ENCODE data around the gene MYNN. TPM values are rescaled to one million over a fixed set of nuclear protein-coding genes. Genes with fewer than 3 reads are reported as not detected.

The MYNN gene
- total and polyA plus RNA-seq, 8 donors = 4.0 to 9.1 (median 6.7) TPM

DNA sequence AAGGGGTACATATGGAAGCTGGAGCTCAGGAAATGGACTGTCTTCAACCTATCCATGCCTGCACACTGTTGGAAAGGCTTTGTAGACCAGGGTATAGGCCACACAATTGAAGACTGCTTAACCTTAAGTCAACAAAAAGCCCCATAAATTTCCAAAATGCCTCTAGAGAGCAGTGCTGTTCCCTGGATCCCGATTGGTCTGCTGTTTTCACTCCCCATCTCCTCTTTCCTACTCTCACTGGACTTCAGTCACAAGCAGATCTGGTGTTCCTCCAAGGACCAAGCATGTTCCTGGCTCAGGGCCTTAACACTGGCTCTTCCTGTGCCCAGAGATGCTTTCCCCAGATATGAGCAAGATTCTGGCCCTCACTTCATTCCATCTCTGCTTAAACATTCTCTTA, 62.3 kb downstream of the MYNN start:
- no peak overlapping the region for H3K27ac ChIP-seq
- H3K27me3 ChIP-seq = peaks cover 0 to 5% (median 0%) of the 10 kb centered on the region in 4 donors
- no peaks in the 10 kb centered on the region for H3K4me1 ChIP-seq
- DNase-seq (no peak), FAIRE-seq (no peak), ATAC-seq (no peak)
- no peaks in the 10 kb centered on the region for H3K36me3 ChIP-seq
- TF ChIP-seq, protein P1, sequence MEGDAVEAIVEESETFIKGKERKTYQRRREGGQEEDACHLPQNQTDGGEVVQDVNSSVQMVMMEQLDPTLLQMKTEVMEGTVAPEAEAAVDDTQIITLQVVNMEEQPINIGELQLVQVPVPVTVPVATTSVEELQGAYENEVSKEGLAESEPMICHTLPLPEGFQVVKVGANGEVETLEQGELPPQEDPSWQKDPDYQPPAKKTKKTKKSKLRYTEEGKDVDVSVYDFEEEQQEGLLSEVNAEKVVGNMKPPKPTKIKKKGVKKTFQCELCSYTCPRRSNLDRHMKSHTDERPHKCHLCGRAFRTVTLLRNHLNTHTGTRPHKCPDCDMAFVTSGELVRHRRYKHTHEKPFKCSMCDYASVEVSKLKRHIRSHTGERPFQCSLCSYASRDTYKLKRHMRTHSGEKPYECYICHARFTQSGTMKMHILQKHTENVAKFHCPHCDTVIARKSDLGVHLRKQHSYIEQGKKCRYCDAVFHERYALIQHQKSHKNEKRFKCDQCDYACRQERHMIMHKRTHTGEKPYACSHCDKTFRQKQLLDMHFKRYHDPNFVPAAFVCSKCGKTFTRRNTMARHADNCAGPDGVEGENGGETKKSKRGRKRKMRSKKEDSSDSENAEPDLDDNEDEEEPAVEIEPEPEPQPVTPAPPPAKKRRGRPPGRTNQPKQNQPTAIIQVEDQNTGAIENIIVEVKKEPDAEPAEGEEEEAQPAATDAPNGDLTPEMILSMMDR (IDR thresholded peaks at IDR 0.05) = no peak
- no peak overlapping the region for H3K4me3 ChIP-seq
- intact Hi-C loops (cut with DNase I) = no loop called here
- 66 to 77% methylated on average over 1 of the region's 1 CpG for WGBS, 2 donors
- no peaks in the 10 kb centered on the region for H3K9me3 ChIP-seq

GRCh38 chr3:169836078-169836941, 63.1 kb downstream of the MYNN start:
- H3K4me3 ChIP-seq = no peak overlapping the region
- ATAC-seq = no peak
- no peaks in the 10 kb centered on the region for H3K36me3 ChIP-seq
- 90 to 91% methylated on average over 5 of the region's 5 CpGs for WGBS, 2 donors
- no peak overlapping the region for H3K27ac ChIP-seq
- H3K27me3 ChIP-seq = peaks cover 0 to 5% (median 0%) of the 10 kb centered on the region in 4 donors
- H3K9me3 ChIP-seq = no peaks in the 10 kb centered on the region
- FAIRE-seq = no peak
- no peaks in the 10 kb centered on the region for H3K4me1 ChIP-seq
- TF ChIP-seq, protein P1 (IDR thresholded peaks at IDR 0.05) = no peak
- DNase-seq = no peak
- intact Hi-C loops (cut with DNase I) = no loop called here

GRCh38 chr3:169836942-169837275, 63.7 kb downstream of the MYNN start:
- 87 to 92% methylated on average over 3 of the region's 3 CpGs for WGBS, 2 donors
- no peaks in the 10 kb centered on the region for H3K36me3 ChIP-seq
- no peak for DNase-seq
- H3K9me3 ChIP-seq = no peaks in the 10 kb centered on the region
- FAIRE-seq = no peak
- no peak overlapping the region for H3K27ac ChIP-seq
- H3K4me1 ChIP-seq = no peaks in the 10 kb centered on the region
- no peak for ATAC-seq
- peaks cover 0 to 5% (median 0%) of the 10 kb centered on the region in 4 donors for H3K27me3 ChIP-seq
- no peak overlapping the region for H3K4me3 ChIP-seq
- TF ChIP-seq, protein P1 (IDR thresholded peaks at IDR 0.05) = no peak
- intact Hi-C loops (cut with DNase I) = no loop called here

DNA sequence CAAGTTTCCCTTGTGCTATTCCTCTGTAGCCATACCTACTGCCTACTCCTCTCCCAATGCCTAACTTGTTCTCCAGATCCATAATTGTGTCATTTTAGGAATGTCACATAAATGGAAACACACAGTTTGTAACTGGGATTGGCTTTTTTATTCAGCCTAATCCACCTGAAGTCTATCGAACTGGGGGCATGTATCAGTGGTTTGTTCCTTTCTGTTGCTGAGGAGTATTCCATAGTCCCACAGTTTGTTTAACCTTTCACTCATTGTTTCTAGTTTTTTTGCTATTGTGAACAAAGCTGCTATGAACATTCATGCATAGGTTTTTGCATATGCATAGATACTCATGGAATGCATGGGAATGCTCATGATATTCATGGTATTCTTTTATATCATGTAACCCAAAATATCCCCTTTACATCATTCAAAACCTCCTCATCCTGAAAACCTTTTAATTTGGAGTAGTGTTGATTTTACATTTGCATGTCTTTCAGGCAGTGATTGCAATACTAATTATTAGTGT, 65.4 kb downstream of the MYNN start:
- H3K4me3 ChIP-seq = no peak overlapping the region
- intact Hi-C loops (cut with DNase I) = no loop called here
- no peaks in the 10 kb centered on the region for H3K36me3 ChIP-seq
- no peaks in the 10 kb centered on the region for H3K4me1 ChIP-seq
- no peaks in the 10 kb centered on the region for H3K9me3 ChIP-seq
- no peak for FAIRE-seq
- no peak overlapping the region for H3K27ac ChIP-seq
- ATAC-seq = no peak
- 89 to 96% methylated on average over 1 of the region's 1 CpG for WGBS, 2 donors
- no peak for DNase-seq
- TF ChIP-seq, protein P1 (IDR thresholded peaks at IDR 0.05) = no peak
- H3K27me3 ChIP-seq = peaks cover 0 to 5% (median 0%) of the 10 kb centered on the region in 4 donors

Other genes starting within 250 kb of the MYNN start
- gene MECOM, start 109.7 kb upstream of the MYNN start, total RNA-seq = 10 to 100 TPM; 28.6 to 53.8 (median 47.5) TPM
- 10 to 100 TPM in 1 of 2 donors, 1 to 10 TPM in 1; 8.7 to 19.6 TPM for gene MECOM, start 109.7 kb upstream of the MYNN start, polyA plus RNA-seq
- gene TERC, start 8.3 kb upstream of the MYNN start, total RNA-seq = 10 to 100 TPM in 2 of 6 donors, 1 to 10 TPM in 3, not detected in 1; 1.0 to 11.1 (median 2.7) TPM
- not detected for gene TERC, start 8.3 kb upstream of the MYNN start, polyA plus RNA-seq
- under 1 TPM; 0.14 to 0.75 (median 0.37) TPM for gene ACTRT3, start 3.8 kb upstream of the MYNN start, total RNA-seq
- gene ACTRT3, start 3.8 kb upstream of the MYNN start, polyA plus RNA-seq = under 1 TPM; 0.49 to 0.82 TPM
- not detected for gene LRRIQ4, start 39.5 kb downstream of the MYNN start, total RNA-seq
- gene LRRIQ4, start 39.5 kb downstream of the MYNN start, polyA plus RNA-seq = not detected
- under 1 TPM; 0.14 to 0.81 (median 0.57) TPM for gene LRRC34, start 39.5 kb downstream of the MYNN start, total RNA-seq
- gene LRRC34, start 39.5 kb downstream of the MYNN start, polyA plus RNA-seq = 1 to 10 TPM; 1.1 to 1.9 TPM
- gene LRRC31, start 96.5 kb downstream of the MYNN start, total RNA-seq = under 1 TPM in 1 of 6 donors, not detected in 5; 0.19 TPM
- not detected for gene LRRC31, start 96.5 kb downstream of the MYNN start, polyA plus RNA-seq
- gene SAMD7, start 138.2 kb downstream of the MYNN start, total RNA-seq = not detected
- gene SAMD7, start 138.2 kb downstream of the MYNN start, polyA plus RNA-seq = not detected
- 100 to 1,000 TPM in 3 of 6 donors, 10 to 100 TPM in 3; 89.0 to 119 (median 100) TPM for gene SEC62, start 193.4 kb downstream of the MYNN start, total RNA-seq
- gene SEC62, start 193.4 kb downstream of the MYNN start, polyA plus RNA-seq = 10 to 100 TPM; 23.6 to 96.5 TPM